PC-3 (cell line): ENCODE data around the gene OR2A12.

Experiments used
- EZH2 ChIP-seq: fragments of 300-600 bp; sonication (generic); IDR thresholded peaks from one replicate; pipeline ENCODE4 v1.6.1; 2017; ENCODE audit warnings: antibody characterized with exemption, mild to moderate bottlenecking, low read length; ENCODE audit not compliant: unreplicated experiment
- TF ChIP-seq, protein P1 (sequence below): fragments of 300-600 bp; sonication (generic); conservative IDR thresholded peaks from 2 replicates; pipeline ENCODE4 v1.5.1; 2017; ENCODE audit warnings: antibody characterized with exemption, low read depth, mild to moderate bottlenecking, low read length

DNA sequence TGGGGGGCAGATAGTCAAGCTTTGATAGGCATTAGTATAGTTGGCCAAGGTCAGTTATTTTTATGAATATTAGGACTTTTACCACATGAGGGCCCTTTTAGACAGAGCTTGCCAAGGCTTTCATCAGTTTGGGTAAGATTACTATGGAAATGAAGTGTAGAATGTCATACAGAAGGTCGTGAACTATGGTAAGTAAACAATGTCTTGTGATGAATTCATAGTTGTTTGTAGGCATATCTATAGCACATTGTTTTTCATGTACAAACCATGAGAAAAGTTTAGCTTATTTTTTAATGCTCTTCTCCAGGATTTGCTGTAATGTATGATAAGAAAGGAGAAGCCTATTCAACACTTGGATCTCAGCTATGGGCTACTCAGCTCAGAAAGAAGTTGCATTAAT is 27.6 kb downstream of the OR2A12 start:
- TF ChIP-seq, protein P1, sequence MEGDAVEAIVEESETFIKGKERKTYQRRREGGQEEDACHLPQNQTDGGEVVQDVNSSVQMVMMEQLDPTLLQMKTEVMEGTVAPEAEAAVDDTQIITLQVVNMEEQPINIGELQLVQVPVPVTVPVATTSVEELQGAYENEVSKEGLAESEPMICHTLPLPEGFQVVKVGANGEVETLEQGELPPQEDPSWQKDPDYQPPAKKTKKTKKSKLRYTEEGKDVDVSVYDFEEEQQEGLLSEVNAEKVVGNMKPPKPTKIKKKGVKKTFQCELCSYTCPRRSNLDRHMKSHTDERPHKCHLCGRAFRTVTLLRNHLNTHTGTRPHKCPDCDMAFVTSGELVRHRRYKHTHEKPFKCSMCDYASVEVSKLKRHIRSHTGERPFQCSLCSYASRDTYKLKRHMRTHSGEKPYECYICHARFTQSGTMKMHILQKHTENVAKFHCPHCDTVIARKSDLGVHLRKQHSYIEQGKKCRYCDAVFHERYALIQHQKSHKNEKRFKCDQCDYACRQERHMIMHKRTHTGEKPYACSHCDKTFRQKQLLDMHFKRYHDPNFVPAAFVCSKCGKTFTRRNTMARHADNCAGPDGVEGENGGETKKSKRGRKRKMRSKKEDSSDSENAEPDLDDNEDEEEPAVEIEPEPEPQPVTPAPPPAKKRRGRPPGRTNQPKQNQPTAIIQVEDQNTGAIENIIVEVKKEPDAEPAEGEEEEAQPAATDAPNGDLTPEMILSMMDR = no peak
- TF ChIP-seq EZH2 = no peak
